ENCODE results near the gene ADAMTS14.

The ADAMTS14 gene

DNA sequence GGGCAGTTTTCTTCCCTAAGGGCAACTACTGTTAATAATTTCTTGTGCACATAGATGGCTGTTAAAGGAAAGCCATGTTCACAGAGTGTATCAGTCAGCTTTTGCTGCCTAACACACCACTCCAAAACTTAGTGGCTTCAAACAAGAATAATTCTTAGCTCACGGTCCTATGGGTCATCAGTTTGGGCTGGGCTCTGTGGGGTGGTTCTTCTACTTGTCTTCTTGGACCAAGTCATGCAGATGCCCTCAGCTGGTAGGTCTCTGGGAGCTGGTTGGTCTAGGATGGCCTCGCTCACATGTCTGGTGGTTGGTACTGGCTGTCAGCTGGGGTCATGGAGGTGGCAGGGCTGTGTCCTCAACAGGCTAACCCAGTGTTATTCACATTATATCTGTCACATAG, 73.2 kb downstream of the ADAMTS14 start:
- no peak for TF ChIP-seq CTCF (IDR thresholded peaks at IDR 0.05; ENCODE audit: insufficient read depth, missing control alignments)
- DNase-seq (ENCODE audit: insufficient read length, low spot score) (no peak), FAIRE-seq (no peak)

GRCh38 chr10:70747192-70747965, 75.1 kb downstream of the ADAMTS14 start:
- no peak for TF ChIP-seq CTCF (IDR thresholded peaks at IDR 0.05; ENCODE audit: insufficient read depth, missing control alignments)
- FAIRE-seq (no peak), DNase-seq (ENCODE audit: insufficient read length, low spot score) (no peak)

DNA sequence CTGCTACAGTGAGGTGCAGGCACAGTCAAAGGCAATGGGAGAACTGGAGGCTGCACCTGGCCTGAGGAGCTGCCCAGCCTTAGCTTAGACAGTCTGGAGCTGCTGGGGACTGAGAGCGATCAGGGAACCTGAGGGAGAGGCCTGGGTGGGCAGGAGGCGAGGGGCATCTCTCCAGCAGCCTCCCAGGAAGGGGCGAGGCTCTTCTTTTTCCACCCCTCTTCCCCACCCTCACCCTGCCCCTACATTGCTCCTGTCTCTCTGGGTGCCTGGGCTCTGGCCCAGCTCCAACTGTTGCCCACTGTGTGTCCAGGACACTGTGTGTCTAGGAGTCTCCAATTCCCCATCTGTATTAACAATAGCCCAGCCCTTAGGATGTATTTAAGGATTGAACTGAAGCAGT, 76.0 kb downstream of the ADAMTS14 start:
- FAIRE-seq: no peak
- DNase-seq (ENCODE audit: insufficient read length, low spot score): no peak

GRCh38 chr10:70748801-70749573, 76.7 kb downstream of the ADAMTS14 start:
- no peak for TF ChIP-seq CTCF (IDR thresholded peaks at IDR 0.05; ENCODE audit: insufficient read depth, missing control alignments)
- DNase-seq (ENCODE audit: insufficient read length, low spot score): no peak
- FAIRE-seq: no peak

More for the DNA sequence above, 76.0 kb downstream of the ADAMTS14 start:
- TF ChIP-seq CTCF (IDR thresholded peaks at IDR 0.05; ENCODE audit: insufficient read depth, missing control alignments): no peak

DNA sequence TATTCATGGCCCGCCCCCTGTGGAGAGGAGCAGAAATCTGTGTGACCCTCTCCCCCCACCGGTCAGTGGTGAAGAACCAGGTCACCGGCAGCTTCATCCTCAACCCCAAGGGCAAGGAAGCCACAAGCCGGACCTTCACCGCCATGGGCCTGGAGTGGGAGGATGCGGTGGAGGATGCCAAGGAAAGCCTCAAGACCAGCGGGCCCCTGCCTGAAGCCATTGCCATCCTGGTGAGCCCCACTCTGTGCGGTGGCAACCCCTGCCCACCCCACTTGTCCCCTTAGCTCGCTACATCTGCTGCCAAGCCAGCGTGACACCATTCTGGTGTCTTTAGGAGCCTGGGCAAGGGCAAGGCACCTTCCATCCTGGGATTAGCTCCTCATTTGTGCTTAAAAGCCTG, 77.5 kb downstream of the ADAMTS14 start:
- no peak for FAIRE-seq
- TF ChIP-seq CTCF (IDR thresholded peaks at IDR 0.05; ENCODE audit: insufficient read depth, missing control alignments): no peak
- DNase-seq (ENCODE audit: insufficient read length, low spot score): no peak

DNA sequence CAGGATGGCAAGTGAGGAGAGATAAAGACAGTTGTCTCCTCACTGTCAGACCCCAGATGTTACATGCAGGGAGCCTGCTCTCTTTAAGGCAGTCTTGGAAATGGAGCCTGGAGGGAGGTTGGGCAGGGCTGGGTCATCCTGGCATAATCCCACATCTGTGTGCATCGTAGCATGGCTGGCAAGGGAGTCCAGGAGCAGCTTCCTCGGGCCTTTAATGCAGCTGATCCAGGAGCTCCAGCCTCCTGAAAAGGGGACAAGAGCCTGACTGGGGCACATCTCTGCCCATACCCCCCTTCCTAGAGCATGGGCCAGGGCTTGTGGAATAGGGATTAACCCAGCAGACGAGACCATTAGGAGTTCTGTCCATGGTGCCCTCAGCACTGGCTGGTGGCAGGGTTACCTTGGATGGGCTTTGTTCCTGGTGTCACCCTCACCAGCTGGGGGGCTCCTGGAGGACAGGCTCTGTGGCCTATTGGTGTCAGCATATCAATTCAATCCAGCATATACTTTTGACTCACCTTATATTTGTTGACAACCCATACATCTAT, 77.9 kb downstream of the ADAMTS14 start:
- FAIRE-seq: no peak
- no peak for TF ChIP-seq CTCF (IDR thresholded peaks at IDR 0.05; ENCODE audit: insufficient read depth, missing control alignments)
- DNase-seq (ENCODE audit: insufficient read length, low spot score): no peak
